ENCODE results near the gene GULP1. TPM values are rescaled to one million over a fixed set of nuclear protein-coding genes. Genes with fewer than 3 reads are reported as not detected.

GULP1 gene
- polyA plus RNA-seq, 1 donor (not counting 4 experiments of a cell fraction or from before 2014, with no cell fraction given): 11.7 TPM

GRCh38 chr2:188582211-188582610 lies 290.5 kb downstream of the GULP1 start:
- H3K36me3 ChIP-seq (ENCODE audit: control insufficient read depth in 2 of 2, extremely low read depth in 1 of 2, insufficient read depth in 2 of 2, low read length in 2 of 2): no peaks in the 10 kb centered on the region
- no peak overlapping the region for H3K4me2 ChIP-seq (ENCODE audit: control insufficient read depth, extremely low read depth, insufficient read depth, low read depth, low read length)
- FAIRE-seq (no peak), DNase-seq (ENCODE audit: low read depth, low spot score) (no peak)
- no peak overlapping the region for H2AFZ ChIP-seq (ENCODE audit: control insufficient read depth, low read length)
- no peak overlapping the region for H3K4me3 ChIP-seq (ENCODE audit: control insufficient read depth in 2 of 3, extremely low read depth in 1 of 3, insufficient read depth in 2 of 3, low read depth in 1 of 3, low read length in 3 of 3)
- TF ChIP-seq CTCF (optimal IDR thresholded peaks at IDR 0.05 in 1 of 3, IDR thresholded peaks at IDR 0.05 in 1 of 3, conservative IDR thresholded peaks at IDR 0.05 in 1 of 3; ENCODE audit: extremely low read depth in 1 of 3, insufficient read depth in 2 of 3, low read length in 3 of 3) (no peak), EZH2 (IDR thresholded peaks at IDR 0.05; ENCODE audit: low read length) (no peak)
- dilution Hi-C loops (cut with MboI; ENCODE audit: extremely low pct_ligation_motif_present, low sequenced_read_pairs): no loop called here
- no peaks in the 10 kb centered on the region for H3K27me3 ChIP-seq (ENCODE audit: control insufficient read depth, extremely low read depth, insufficient read depth, low read length)
- H3K79me2 ChIP-seq (ENCODE audit: control insufficient read depth, insufficient read depth, low read length): no peaks in the 10 kb centered on the region
- no peaks in the 10 kb centered on the region for H4K20me1 ChIP-seq (ENCODE audit: control insufficient read depth, extremely low read depth, insufficient read depth, low read length)
- no peak overlapping the region for H3K27ac ChIP-seq (ENCODE audit: control insufficient read depth, insufficient read depth, low read length)
- no peak overlapping the region for H3K9ac ChIP-seq (ENCODE audit: control insufficient read depth, extremely low read depth, insufficient read depth, low read length)
- H3K9me3 ChIP-seq (ENCODE audit: control insufficient read depth, low read depth, low read length): no peaks in the 10 kb centered on the region
- no peaks in the 10 kb centered on the region for H3K9me1 ChIP-seq (ENCODE audit: control insufficient read depth, extremely low read depth, insufficient read depth, low read length)
- peaks cover 2% of the 10 kb centered on the region for H3K4me1 ChIP-seq (ENCODE audit: control insufficient read depth, extremely low read depth, insufficient read depth, low read length)

GRCh38 chr2:188588235-188588634 lies 296.6 kb downstream of the GULP1 start:
- FAIRE-seq (no peak), DNase-seq (ENCODE audit: low read depth, low spot score) (no peak)
- Histone ChIP-seq H3K4me3 (ENCODE audit: control insufficient read depth in 2 of 3, extremely low read depth in 1 of 3, insufficient read depth in 2 of 3, low read depth in 1 of 3, low read length in 3 of 3) (no peak overlapping the region), H4K20me1 (ENCODE audit: control insufficient read depth, extremely low read depth, insufficient read depth, low read length) (no peaks in the 10 kb centered on the region), H3K9me1 (ENCODE audit: control insufficient read depth, extremely low read depth, insufficient read depth, low read length) (no peaks in the 10 kb centered on the region), H3K36me3 (ENCODE audit: control insufficient read depth in 2 of 2, extremely low read depth in 1 of 2, insufficient read depth in 2 of 2, low read length in 2 of 2) (no peaks in the 10 kb centered on the region), H3K4me1 (ENCODE audit: control insufficient read depth, extremely low read depth, insufficient read depth, low read length) (no peaks in the 10 kb centered on the region), H3K4me2 (ENCODE audit: control insufficient read depth, extremely low read depth, insufficient read depth, low read depth, low read length) (no peak overlapping the region), H3K9me3 (ENCODE audit: control insufficient read depth, low read depth, low read length) (no peaks in the 10 kb centered on the region), H3K27me3 (ENCODE audit: control insufficient read depth, extremely low read depth, insufficient read depth, low read length) (no peaks in the 10 kb centered on the region), H3K79me2 (ENCODE audit: control insufficient read depth, insufficient read depth, low read length) (no peaks in the 10 kb centered on the region), H3K27ac (ENCODE audit: control insufficient read depth, insufficient read depth, low read length) (no peak overlapping the region), H3K9ac (ENCODE audit: control insufficient read depth, extremely low read depth, insufficient read depth, low read length) (no peak overlapping the region), H2AFZ (ENCODE audit: control insufficient read depth, low read length) (no peak overlapping the region)
- no peak for TF ChIP-seq CTCF (optimal IDR thresholded peaks at IDR 0.05 in 1 of 3, IDR thresholded peaks at IDR 0.05 in 1 of 3, conservative IDR thresholded peaks at IDR 0.05 in 1 of 3; ENCODE audit: extremely low read depth in 1 of 3, insufficient read depth in 2 of 3, low read length in 3 of 3)
- TF ChIP-seq EZH2 (IDR thresholded peaks at IDR 0.05; ENCODE audit: low read length): no peak
- dilution Hi-C loops (cut with MboI; ENCODE audit: extremely low pct_ligation_motif_present, low sequenced_read_pairs): no loop called here
